H7 (cell line): ENCODE data around the gene IFNLR1. TPM values are rescaled to one million over a fixed set of nuclear protein-coding genes. Genes with fewer than 3 reads are reported as not detected.

Source experiments
- DNase-seq: peaks from one replicate; pipeline ENCODE4 v3.0.0; 2012
- H3K27me3 ChIP-seq: 2 replicates; pipeline ENCODE4 v1.6.0; 2011; ENCODE audit warnings: mild to moderate bottlenecking, low read length; ENCODE audit not compliant: control insufficient read depth, insufficient read depth
- H3K36me3 ChIP-seq: replicated peaks from 2 replicates; pipeline ENCODE4 v1.5.1; 2011; ENCODE audit warnings: low read length; ENCODE audit not compliant: control insufficient read depth, insufficient read depth
- H3K4me3 ChIP-seq: 2 replicates; pipeline ENCODE4 v1.5.1; 2011; ENCODE audit warnings: low read depth, mild to moderate bottlenecking, control low read depth, low read length, moderate library complexity; ENCODE audit not compliant: insufficient read depth
- total RNA-seq: library from RNA; depleted of rRNA; stranded (reverse); fragments of >200 nt; shearing (Covaris generic); gene quantifications from 2 replicates; pipeline ENCODE4 v1.2.3, GENCODE V29; 2014

IFNLR1 gene
- total RNA-seq, 1 experiment from 2014 or later: 6.7 TPM

GRCh38 chr1:24120965-24121364 is 66.1 kb downstream of the IFNLR1 start:
- Histone ChIP-seq H3K27me3 (no peaks in the 10 kb centered on the region), H3K4me3 (no peak overlapping the region), H3K36me3 (no peaks in the 10 kb centered on the region)
- DNase-seq: no peak

GRCh38 chr1:24119859-24120756 is 67.0 kb downstream of the IFNLR1 start:
- Histone ChIP-seq H3K4me3 (no peak overlapping the region), H3K36me3 (no peaks in the 10 kb centered on the region), H3K27me3 (no peaks in the 10 kb centered on the region)
- DNase-seq: no peak

- no peak overlapping the region for H3K4me3 ChIP-seq
- H3K36me3 ChIP-seq: no peaks in the 10 kb centered on the region
- DNase-seq: no peak
- H3K27me3 ChIP-seq: no peaks in the 10 kb centered on the region
Observed at GRCh38 chr1:24119489-24119858, 67.6 kb downstream of the IFNLR1 start.

- Histone ChIP-seq H3K27me3 (no peaks in the 10 kb centered on the region), H3K4me3 (no peak overlapping the region), H3K36me3 (no peaks in the 10 kb centered on the region)
- DNase-seq: no peak
Observed at GRCh38 chr1:24118410-24119242, 68.5 kb downstream of the IFNLR1 start.

- Histone ChIP-seq H3K27me3 (no peaks in the 10 kb centered on the region; the same call in 1 of the 2 replicates), H3K36me3 (no peaks in the 10 kb centered on the region), H3K4me3 (no peak overlapping the region)
- no peak for DNase-seq
Observed at GRCh38 chr1:24117722-24118409, 69.2 kb downstream of the IFNLR1 start.

GRCh38 chr1:24117132-24117531 is 70.0 kb downstream of the IFNLR1 start:
- no peaks in the 10 kb centered on the region; the same call in 1 of the 2 replicates for H3K27me3 ChIP-seq
- H3K4me3 ChIP-seq: no peak overlapping the region
- no peaks in the 10 kb centered on the region for H3K36me3 ChIP-seq
- DNase-seq: no peak

- no peak overlapping the region for H3K4me3 ChIP-seq
- H3K27me3 ChIP-seq: no peaks in the 10 kb centered on the region; the same call in 1 of the 2 replicates
- H3K36me3 ChIP-seq: no peaks in the 10 kb centered on the region
- no peak for DNase-seq
Observed at GRCh38 chr1:24114753-24115152, 72.3 kb downstream of the IFNLR1 start.

GRCh38 chr1:24113641-24114033 is 73.5 kb downstream of the IFNLR1 start:
- Histone ChIP-seq H3K27me3 (no peaks in the 10 kb centered on the region; the same call in 1 of the 2 replicates), H3K4me3 (no peak overlapping the region), H3K36me3 (no peaks in the 10 kb centered on the region)
- DNase-seq: no peak

GRCh38 chr1:24111996-24112779 is 74.9 kb downstream of the IFNLR1 start, which contains the start of gene MYOM3:
Gene MYOM3 (minus strand): TSS chr1:24112135. CDS start chr1:24108636, 3,499 bp downstream.
- Histone ChIP-seq H3K27me3 (no peaks in the 10 kb centered on the region; the same call in 1 of the 2 replicates), H3K36me3 (no peaks in the 10 kb centered on the region), H3K4me3 (no peak within 1 kb of the TSS)
- peak; percentile 81 for DNase-seq

GRCh38 chr1:24111262-24111995 is 75.7 kb downstream of the IFNLR1 start:
- DNase-seq: peak; percentile 56
- Histone ChIP-seq H3K27me3 (no peaks in the 10 kb centered on the region; the same call in 1 of the 2 replicates), H3K36me3 (no peaks in the 10 kb centered on the region), H3K4me3 (no peak overlapping the region)

GRCh38 chr1:24110642-24111261 is 76.3 kb downstream of the IFNLR1 start:
- Histone ChIP-seq H3K36me3 (no peaks in the 10 kb centered on the region), H3K27me3 (no peaks in the 10 kb centered on the region; the same call in 1 of the 2 replicates), H3K4me3 (no peak overlapping the region)
- no peak for DNase-seq

- Histone ChIP-seq H3K4me3 (no peak overlapping the region), H3K27me3 (no peaks in the 10 kb centered on the region; the same call in 1 of the 2 replicates), H3K36me3 (no peaks in the 10 kb centered on the region)
- DNase-seq: no peak
Observed at GRCh38 chr1:24109686-24110475, 77.2 kb downstream of the IFNLR1 start.
